ENCODE data around the gene ARHGEF19.
A peak's percentile ranks its signal among the peaks of the same experiment; 100 is the strongest.
"Not testable (repeated sequence)": the region's sequence is repeated elsewhere in the genome, so short reads cannot be mapped to it uniquely, and the experiment has no call there.

Gene ARHGEF19

DNA sequence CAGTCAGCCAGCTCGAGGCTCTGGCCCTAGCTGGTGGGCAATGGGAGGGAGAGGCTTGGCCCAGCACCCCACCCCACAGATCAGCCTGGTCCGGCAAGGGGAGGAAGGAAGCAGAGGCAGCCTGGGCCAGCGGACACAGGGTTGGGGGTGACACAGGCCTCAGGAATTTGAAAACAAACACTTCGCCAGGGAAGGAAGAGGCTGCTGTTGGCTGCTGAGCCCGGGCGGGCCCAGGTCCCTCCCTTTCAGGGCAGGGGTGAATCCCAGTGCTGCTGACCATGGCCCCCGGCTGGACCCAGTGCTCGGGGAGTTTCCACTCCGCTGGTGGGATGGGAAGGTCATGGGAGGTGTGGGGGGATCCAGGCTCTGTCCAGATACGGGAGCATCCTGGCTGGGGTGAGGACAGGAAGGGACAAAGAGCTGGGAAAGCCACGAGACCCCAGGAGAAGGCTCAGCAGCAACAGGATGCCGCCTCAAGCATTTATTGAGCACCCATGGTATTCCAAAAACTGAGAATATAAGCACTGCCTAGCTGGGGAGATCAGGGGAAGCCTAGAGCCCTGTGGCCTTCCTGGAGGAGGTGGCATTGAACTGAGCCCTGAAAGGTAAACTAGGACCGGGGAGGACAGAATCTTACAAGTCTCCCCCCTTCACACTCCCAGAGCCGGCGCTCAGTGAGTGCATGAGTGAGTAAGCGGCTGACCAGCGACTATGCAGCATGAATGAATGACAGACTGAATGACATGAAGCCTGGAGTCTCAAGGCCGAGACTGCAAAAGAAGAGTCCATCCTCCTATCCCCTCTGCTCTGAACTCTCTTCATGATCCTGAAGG, 30.3 kb downstream of the ARHGEF19 start:
- DNase-seq (ENCODE audit: low read depth in 2 of 2): no peak

DNA sequence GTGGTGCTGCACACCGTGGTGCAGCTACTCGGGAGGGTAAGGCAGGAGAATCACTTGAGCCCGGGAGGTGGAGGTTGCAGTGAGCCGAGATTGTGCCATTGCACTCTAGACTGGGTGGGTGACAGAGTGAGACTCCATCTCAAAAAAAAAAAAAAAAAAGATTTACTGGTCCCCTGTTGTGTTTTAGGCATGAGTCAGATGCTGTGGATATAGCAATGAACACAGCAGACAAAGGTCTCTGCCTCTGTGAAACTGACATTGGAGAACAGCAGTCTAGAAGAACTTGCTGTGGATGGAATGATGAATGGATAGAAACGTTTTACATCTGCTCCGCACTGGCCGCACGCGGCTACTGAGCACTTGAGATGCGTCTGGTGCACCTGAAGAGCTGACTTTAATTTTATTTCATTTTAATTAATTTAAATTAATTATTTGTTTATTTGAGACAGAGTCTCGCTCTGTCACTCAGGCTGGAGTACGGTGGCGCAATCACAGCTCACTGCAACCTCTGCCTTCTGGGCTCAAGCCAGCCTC, 32.1 kb downstream of the ARHGEF19 start:
- DNase-seq (ENCODE audit: low read depth in 2 of 2): no peak

GRCh38 chr1:16178596-16179497, 33.6 kb downstream of the ARHGEF19 start:
- no peak for DNase-seq (ENCODE audit: low read depth in 2 of 2)

DNA sequence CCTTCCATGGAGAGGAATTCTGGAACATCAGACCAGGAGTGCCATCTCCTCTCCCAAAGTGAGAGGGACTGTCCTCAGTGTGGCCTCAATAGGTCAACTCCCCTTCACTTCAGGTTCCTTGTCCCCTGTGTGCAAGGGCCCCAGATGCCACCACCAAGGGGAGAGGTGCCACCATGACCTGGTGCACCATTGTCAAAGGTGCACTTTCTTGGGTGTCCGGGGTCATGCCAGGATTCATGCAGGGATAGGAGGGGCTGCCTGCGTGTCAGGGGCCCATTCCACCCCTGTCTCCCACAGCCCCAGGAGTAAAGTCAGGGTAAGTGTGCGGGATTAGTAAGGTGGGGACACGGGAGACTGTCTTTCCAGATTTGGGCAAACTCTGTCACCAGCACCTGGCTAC, 35.1 kb downstream of the ARHGEF19 start:
- DNase-seq (ENCODE audit: low read depth in 2 of 2): no peak

DNA sequence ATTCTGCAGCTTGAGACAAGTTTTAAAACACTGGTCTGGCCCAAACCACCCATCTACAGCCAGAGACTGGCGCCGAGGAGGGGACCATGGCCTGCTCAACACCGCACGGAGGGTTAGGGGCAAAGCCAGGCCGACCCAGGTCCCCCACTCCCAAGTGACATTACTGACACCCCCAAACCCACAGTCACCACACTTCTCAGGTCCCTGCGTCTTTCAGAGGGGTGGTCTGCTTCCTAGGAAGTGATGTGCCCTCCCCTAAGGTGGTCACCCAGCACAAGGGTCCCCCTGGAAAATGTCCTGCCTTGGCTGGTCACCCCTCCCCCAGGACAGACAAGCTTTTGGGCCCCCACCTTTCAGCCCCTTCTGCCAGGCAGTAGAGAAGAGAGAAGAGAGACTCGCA, 35.8 kb downstream of the ARHGEF19 start:
- DNase-seq (ENCODE audit: low read depth in 2 of 2): no peak

DNA sequence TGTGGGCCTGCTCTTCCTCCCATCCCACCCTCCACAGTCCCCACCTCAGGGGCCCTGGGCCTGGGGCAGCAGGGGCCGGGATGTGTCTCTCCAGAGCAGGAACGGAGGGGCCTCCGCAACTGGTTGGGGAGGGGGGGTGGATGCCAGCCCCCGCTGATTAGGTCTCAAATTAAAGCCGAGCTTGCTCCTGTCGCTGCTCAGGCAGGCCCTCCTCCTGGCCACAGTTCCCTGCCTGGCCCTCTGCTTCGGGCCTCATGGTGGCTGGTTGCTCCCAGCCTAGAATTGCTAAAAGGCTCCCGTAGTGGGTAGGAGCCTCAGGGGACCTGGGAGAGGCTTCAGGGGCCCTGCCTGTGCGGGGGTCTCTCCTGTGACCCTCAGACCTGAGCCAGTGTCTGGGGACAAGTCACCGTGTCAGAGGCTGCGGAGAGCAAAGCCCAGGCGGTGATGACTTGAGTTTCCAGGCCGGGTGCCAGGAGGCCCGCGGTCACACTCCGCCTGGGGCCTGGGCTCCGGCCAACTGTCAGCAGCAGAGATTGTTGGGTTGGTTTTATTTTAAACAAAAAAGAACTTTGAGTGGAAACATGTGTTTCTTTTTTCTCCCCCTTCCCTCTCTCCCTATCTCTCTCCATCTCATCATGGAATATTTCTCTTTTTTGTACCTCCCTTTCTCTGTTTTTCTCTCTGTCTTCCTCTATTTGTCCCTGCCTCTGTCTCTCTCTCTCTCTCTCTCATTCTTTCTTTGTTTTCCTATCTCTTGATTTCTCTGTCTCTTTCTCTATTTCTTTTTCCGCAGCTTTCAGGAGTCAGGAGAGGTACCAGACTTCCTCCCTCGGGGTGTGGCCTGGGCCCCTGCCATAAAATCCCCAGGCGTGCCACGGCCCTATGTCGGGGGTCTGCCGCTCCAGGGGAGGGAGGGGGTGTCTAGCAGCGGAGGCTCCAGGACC, 36.6 kb downstream of the ARHGEF19 start:
- no peak for DNase-seq (ENCODE audit: low read depth in 2 of 2)

DNA sequence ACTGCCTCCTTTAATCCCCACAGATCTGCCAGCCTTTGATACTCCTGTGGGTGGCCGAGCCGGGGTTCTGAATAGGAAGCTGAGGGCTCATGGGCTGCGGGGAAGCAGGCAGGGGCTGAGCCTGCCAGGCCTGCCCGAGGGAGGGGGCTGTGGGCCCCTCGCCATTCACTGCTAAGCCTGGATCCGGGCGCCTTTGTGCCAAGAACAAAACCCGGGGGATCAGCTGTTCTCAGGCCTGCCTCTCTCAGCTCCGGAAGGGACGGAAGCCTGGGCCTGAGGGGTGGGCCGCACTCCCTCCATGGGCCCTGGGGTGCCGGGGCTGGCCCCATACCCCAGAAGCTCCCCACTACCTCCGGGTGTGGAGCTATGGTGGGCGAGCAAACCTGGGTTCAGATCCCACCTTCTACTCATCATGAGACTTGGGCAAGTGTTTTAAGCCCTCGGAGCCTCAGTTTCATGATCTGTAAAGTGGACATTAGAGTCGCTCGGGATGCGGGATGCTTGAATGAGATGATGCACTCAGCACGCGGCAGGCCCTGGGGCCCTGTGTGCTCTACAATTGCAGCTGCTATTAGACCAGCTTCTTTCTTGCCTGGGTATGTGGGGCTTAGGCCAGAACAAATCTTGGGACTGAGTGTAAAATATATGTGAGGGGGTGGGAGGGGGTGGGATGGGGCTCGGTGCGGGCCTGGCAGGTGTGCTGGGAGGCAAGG, 37.4 kb downstream of the ARHGEF19 start:
- no peak for DNase-seq (ENCODE audit: low read depth in 2 of 2)

GRCh38 chr1:16174261-16174868, 38.1 kb downstream of the ARHGEF19 start:
- no peak for DNase-seq (ENCODE audit: low read depth in 2 of 2)

GRCh38 chr1:16173447-16174260, 38.8 kb downstream of the ARHGEF19 start:
- no peak for DNase-seq (ENCODE audit: low read depth in 2 of 2)

- no peak for DNase-seq (ENCODE audit: low read depth in 2 of 2)
Measured at GRCh38 chr1:16172964-16173446, 39.4 kb downstream of the ARHGEF19 start.

GRCh38 chr1:16172218-16172830, 40.1 kb downstream of the ARHGEF19 start:
- DNase-seq (ENCODE audit: low read depth in 2 of 2): no peak

DNA sequence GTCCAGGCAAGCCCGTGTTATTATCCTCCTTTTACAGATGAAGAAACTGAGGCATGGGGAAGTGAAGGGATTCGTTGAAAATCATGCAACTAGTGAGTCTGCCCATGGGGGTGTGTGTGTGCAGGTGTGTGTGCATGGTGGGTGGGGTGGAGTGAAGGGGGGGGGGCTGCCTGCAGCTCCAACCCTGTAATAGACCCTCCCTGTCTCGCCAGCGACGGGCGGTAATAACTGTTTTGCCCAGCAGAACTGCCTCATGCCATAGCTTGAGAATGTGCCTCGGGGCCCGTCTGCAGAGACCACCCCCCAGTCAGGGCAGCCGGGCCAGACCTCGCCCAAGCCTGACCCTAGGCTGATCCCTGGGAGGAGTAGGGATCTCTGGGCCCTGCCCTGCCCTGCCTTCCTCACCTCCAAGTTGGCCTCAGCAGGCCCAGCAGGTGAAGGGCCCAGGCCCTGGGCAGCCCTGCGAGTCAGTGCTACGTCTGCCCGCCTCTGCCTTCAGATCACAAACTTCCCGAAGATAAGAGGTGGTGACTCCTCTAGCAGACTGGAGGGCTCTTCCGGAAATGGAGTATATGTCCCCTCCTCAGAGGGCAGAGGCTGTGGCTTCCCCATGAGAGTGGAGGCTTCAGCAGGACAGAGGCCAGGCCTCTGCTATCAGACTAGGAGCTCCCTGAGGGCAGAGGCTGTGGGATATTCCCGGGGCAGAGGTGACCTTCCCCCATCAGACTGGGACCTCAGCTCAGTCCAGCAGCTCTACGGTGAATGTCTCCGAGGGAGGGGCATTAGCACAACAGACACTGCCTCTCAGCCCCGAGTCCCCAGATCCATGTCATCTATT, 40.9 kb downstream of the ARHGEF19 start:
- no peak for DNase-seq (ENCODE audit: low read depth in 2 of 2)

DNA sequence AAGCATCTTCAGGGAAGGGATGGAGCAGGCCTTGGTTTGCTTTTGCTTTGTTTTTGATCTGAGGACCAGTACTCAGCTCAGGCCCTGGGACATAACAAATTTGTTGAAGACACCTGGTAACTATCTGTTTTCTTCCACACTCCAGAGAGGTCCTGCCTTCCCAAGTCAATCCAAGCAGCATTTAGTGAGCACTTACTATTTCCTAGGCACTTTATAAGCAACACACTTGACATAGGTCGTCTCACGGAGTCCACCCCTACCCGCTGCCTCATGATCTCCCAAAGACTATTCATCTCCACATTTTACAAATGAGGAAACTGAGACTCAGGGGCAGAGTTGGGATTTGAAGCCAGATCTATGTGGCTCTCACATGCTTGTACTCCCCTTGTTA, 42.2 kb downstream of the ARHGEF19 start:
- DNase-seq (ENCODE audit: low read depth in 2 of 2): no peak

GRCh38 chr1:16168622-16169360, 43.7 kb downstream of the ARHGEF19 start:
- DNase-seq (ENCODE audit: low read depth in 2 of 2): no peak

DNA sequence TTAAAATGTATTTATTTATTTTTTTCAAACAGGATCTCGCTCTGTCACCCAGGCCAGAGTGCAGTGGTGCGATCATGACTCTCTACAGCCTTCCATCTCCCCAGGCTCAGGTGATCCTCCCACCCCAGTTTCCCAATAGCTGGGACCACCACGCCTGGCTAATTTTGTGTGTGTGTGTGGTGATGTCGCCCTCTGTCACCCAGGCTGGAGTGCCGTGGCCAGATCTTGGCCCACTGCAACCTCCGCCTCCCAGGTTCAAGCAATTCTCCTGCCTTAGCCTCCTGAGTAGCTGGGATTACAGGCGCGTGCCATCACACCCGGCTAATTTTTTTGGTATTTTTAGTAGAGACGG, 44.3 kb downstream of the ARHGEF19 start:
- DNase-seq (ENCODE audit: low read depth in 2 of 2): not testable (repeated sequence)

- peak; percentile 26 to 44 for DNase-seq (ENCODE audit: low read depth in 2 of 2)
Measured at GRCh38 chr1:16167331-16168143, 44.9 kb downstream of the ARHGEF19 start.

Data from stimulated activated CD8-positive, alpha-beta memory T cell treated with anti-CD3 and anti-CD28 coated beads, Interleukin-2, amount 100 ng/mL, for 48 hours (primary cell).